Retinal pigment epithelial cell (primary cell): Measurements from ENCODE around the gene CACNB2.

ENCODE experiments used
- DNase-seq: peaks from one replicate; pipeline ENCODE4 v3.0.0-alpha.2; 2010; ENCODE audit warnings: low read depth
- H3K4me3 ChIP-seq: 2 replicates; pipeline ENCODE4 v1.5.1; 2011; ENCODE audit warnings: mild to moderate bottlenecking, low read length, control low read depth, moderate library complexity
- CTCF ChIP-seq: conservative IDR thresholded peaks from 2 replicates; pipeline ENCODE4 v1.5.1; 2011; ENCODE audit warnings: low read depth, low read length, control low read depth, inconsistent platforms

Gene CACNB2

GRCh38 chr10:18554479-18554878, 414.3 kb downstream of the CACNB2 start:
- no peak overlapping the region for H3K4me3 ChIP-seq
- no peak for TF ChIP-seq CTCF
- no peak for DNase-seq

GRCh38 chr10:18556522-18557147, 416.4 kb downstream of the CACNB2 start:
- H3K4me3 ChIP-seq, result no peak overlapping the region
- no peak for DNase-seq
- TF ChIP-seq CTCF, result no peak

GRCh38 chr10:18557960-18558359, 417.7 kb downstream of the CACNB2 start:
- no peak for TF ChIP-seq CTCF
- DNase-seq, result no peak
- H3K4me3 ChIP-seq, result no peak overlapping the region

GRCh38 chr10:18561861-18562551, 421.8 kb downstream of the CACNB2 start:
- no peak for TF ChIP-seq CTCF
- no peak overlapping the region for H3K4me3 ChIP-seq
- no peak for DNase-seq

GRCh38 chr10:18563003-18563726, 422.9 kb downstream of the CACNB2 start:
- no peak for DNase-seq
- TF ChIP-seq CTCF, result no peak
- H3K4me3 ChIP-seq, result no peak overlapping the region

- no peak overlapping the region for H3K4me3 ChIP-seq
- no peak for TF ChIP-seq CTCF
- no peak for DNase-seq
These were observed 424.8 kb downstream of the CACNB2 start for GRCh38 chr10:18565006-18565405.
